ENCODE measurements around the gene CDH4. TPM values are rescaled to one million over a fixed set of nuclear protein-coding genes. Genes with fewer than 3 reads are reported as not detected.

The CDH4 gene
- total RNA-seq, 1 donor, result 8.6 TPM

GRCh38 chr20:61656198-61656597, 404.1 kb downstream of the CDH4 start:
- DNase-seq (ENCODE audit: low read depth in 2 of 3, low spot score in 2 of 3), result no peak

DNA sequence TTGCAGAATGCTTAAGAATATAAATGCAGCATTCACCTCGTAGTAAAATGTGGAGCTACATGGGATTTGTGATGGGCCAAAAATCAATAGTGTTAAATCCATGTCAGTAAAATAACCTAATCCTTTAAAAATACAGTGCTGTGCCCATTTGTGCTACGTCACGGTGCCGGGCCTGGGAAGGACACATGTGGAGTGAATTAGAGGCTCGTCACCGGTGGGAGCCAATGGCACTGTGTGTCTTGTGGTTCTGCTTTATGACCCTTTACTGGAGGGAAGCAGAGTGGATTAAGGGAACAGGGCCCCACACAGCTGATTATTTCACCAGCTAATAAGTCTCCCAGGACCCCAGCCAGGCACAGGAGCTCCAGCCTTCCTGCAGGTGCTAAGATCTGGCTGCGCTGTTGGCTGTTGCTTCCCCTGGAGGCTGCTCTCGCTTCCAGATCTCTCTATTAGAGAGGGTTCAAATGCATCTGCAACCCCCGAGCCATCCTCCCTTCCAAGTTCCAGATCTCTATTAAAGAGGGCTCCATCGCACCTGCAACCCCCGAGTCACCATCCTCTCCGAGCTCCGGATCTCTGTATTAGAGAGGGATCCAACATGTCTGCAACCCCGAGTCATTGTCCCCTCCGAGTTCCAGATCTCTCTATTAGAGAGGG, 405.8 kb downstream of the CDH4 start:
- DNase-seq (ENCODE audit: low read depth in 2 of 3, low spot score in 2 of 3), result no peak

DNA sequence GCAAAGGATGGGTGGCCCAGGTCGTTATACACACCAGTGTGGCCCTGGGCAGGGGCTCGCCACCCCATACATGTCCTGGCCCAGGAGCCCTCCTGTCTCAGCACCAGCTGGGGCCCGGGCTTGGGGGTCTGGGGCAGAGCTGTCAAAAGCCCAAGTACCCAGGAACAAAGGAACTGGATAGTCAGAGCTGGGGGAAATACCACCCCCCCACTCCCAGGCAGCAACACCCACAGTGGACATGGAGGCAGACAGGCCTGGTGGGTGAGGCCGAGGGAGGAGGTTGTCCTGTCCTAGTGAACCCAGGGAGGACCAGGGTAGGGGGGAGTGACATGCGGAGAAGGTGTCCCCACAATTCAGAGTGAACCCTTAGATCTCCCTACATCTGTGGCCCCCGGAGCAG, 406.5 kb downstream of the CDH4 start:
- DNase-seq (ENCODE audit: low read depth in 2 of 3, low spot score in 2 of 3), result no peak

DNA sequence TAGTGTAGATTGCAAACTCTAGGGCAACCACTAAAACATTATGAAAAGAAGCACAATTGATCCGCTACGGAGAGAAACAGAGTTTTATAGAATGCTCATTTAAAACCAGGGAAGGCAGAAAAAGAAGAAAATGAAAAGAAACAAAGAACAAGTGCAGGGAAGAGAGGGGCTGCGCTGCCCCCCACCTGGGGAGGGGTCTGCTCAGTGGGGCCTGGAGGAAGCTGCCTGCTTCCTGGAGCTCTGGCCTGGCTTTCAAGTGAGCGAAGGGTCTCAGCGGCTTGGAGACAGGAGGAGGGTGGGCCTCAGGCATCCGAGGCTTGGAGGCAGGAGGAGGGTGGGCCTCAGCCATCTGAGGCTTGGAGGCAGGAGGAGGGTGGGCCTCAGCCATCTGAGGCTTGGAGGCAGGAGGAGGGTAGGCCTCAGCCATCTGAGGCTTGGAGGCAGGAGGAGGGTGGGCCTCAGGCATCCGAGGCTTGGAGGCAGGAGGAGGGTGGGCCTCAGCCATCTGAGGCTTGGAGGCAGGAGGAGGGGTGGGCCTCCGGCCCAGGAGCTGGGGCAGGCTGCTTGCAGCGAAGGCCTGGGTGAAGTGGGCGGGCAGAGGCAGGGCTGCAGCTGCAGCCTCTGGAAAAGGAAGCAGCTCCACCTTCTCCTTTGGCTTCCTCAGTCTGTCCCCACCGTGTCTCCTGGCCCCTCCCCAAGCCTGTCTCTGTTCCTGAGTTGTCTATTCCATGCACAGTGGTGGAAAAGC, 407.4 kb downstream of the CDH4 start:
- DNase-seq (ENCODE audit: low read depth in 2 of 3, low spot score in 2 of 3), result no peak

GRCh38 chr20:61659994-61660346, 407.9 kb downstream of the CDH4 start:
- DNase-seq (ENCODE audit: low read depth in 2 of 3, low spot score in 2 of 3), result no peak

- no peak for DNase-seq (ENCODE audit: low read depth in 2 of 3, low spot score in 2 of 3)
Measured at GRCh38 chr20:61660559-61660958, 408.5 kb downstream of the CDH4 start.

GRCh38 chr20:61661025-61661424, 409.0 kb downstream of the CDH4 start:
- no peak for DNase-seq (ENCODE audit: low read depth in 2 of 3, low spot score in 2 of 3)

DNA sequence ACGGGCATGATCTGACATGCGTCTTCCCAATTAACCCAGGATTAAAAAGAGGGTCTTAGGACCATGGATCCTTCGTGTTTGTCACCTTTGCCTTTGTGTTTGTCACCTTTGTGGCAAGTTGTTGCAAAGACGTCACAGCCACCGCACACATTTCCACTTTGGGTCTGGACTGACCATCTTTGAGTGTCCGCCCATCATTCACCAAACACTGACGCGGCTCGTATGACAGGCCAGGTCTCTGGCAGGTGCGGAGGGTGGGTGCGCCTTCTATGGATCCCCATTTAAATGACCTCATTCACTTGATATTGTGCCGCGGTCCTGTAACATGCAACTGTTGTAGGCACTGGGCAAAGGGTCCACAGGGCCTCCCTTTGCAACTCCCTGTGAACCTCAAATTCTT, 409.5 kb downstream of the CDH4 start:
- DNase-seq (ENCODE audit: low read depth in 2 of 3, low spot score in 2 of 3), result no peak

GRCh38 chr20:61662226-61662967, 410.3 kb downstream of the CDH4 start:
- no peak for DNase-seq (ENCODE audit: low read depth in 2 of 3, low spot score in 2 of 3)

GRCh38 chr20:61662968-61663331, 410.9 kb downstream of the CDH4 start:
- no peak for DNase-seq (ENCODE audit: low read depth in 2 of 3, low spot score in 2 of 3)

GRCh38 chr20:61663521-61664425, 411.7 kb downstream of the CDH4 start:
- DNase-seq (ENCODE audit: low read depth in 2 of 3, low spot score in 2 of 3), result no peak

DNA sequence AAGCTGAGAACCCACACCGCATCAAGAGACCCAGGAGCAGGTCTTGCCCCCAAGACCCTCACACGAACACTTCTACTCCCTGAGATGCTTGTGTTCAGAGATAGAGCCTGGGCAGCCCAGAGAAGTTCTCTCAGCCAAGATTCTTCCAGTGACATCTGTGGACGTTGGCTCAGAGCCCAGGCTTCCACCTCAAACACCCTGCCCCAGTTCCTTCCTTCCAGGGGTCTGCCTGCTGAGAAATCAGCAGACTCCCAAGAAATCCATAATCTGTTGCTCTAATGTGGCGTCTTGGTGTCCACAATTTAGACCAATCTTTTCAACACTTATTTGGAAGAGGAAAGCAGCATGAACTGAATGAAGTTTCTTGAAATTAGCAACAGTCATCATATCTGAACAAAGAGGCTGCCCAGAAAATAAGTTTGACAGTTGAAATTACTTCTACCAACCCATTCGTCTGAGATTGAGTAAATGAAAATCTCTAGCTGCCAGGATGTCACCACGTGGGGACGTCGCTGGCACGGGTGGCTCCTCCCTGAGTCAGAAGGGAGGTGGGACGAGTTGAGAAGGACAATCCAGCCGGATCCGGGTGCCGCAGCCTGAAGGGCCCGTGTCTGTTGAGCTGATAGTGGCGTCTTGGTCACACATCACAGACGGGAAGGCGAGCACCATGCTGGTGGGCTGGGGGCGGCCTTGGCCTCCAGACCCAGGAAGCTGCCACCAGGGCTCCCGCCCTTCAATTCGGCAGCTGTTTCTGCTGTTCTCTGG, 412.7 kb downstream of the CDH4 start:
- DNase-seq (ENCODE audit: low read depth in 2 of 3, low spot score in 2 of 3), result no peak

- no peak for DNase-seq (ENCODE audit: low read depth in 2 of 3, low spot score in 2 of 3)
Measured at GRCh38 chr20:61665528-61666470, 413.7 kb downstream of the CDH4 start.

GRCh38 chr20:61666471-61666832, 414.4 kb downstream of the CDH4 start:
- no peak for DNase-seq (ENCODE audit: low read depth in 2 of 3, low spot score in 2 of 3)

- DNase-seq (ENCODE audit: low read depth in 2 of 3, low spot score in 2 of 3), result no peak
Measured at GRCh38 chr20:61667056-61667792, 415.2 kb downstream of the CDH4 start.

- peak in 1 of 3 donors; percentile 54 for DNase-seq (ENCODE audit: low read depth in 2 of 3, low spot score in 2 of 3)
Measured at GRCh38 chr20:61668065-61668650, 416.1 kb downstream of the CDH4 start.

- no peak for DNase-seq (ENCODE audit: low read depth in 2 of 3, low spot score in 2 of 3)
Measured at GRCh38 chr20:61668771-61669503, 416.9 kb downstream of the CDH4 start.
